NT2/D1 (cell line): Measurements from ENCODE around the gene OR52E4.

Experiments used
- DNase-seq: peaks from one replicate; pipeline ENCODE4 v3.0.0-alpha.2; 2011; ENCODE audit warnings: low read depth, low spot score
- H3K27me3 ChIP-seq: 2 replicates; pipeline ENCODE4 v1.6.0; 2011; ENCODE audit warnings: mild to moderate bottlenecking; ENCODE audit not compliant: insufficient read length, insufficient read depth
- H3K36me3 ChIP-seq: 2 replicates; pipeline ENCODE4 v1.6.1; 2011; ENCODE audit warnings: mild to moderate bottlenecking, low read length, mixed read lengths; ENCODE audit not compliant: insufficient read depth, insufficient read length
- H3K4me1 ChIP-seq: 2 replicates; pipeline ENCODE4 v1.5.1; 2011; ENCODE audit not compliant: insufficient read depth, insufficient read length
- H3K4me3 ChIP-seq: 2 replicates; pipeline ENCODE4 v1.5.1; 2011; ENCODE audit warnings: low read depth; ENCODE audit not compliant: insufficient read length
- H3K9ac ChIP-seq: 2 replicates; pipeline ENCODE4 v1.6.0; 2011; ENCODE audit warnings: low read depth; ENCODE audit not compliant: insufficient read length
- H3K9me3 ChIP-seq: 2 replicates; pipeline ENCODE4 v1.5.1; 2011; ENCODE audit warnings: mild to moderate bottlenecking, low read length; ENCODE audit not compliant: insufficient read depth
- SUZ12 ChIP-seq: IDR thresholded peaks from 2 replicates; pipeline ENCODE4 v1.6.1; 2011; ENCODE audit not compliant: insufficient read length, insufficient read depth; ENCODE audit errors: extremely low read depth
- YY1 ChIP-seq: IDR thresholded peaks from 2 replicates; pipeline ENCODE4 v1.6.1; 2011; ENCODE audit not compliant: insufficient read length, insufficient read depth
- ZNF274 ChIP-seq: IDR thresholded peaks from 2 replicates; pipeline ENCODE4 v1.6.1; 2011; ENCODE audit warnings: mild to moderate bottlenecking, low read depth, low read length

OR52E4 gene

GRCh38 chr11:5928811-5929210, 48.4 kb downstream of the OR52E4 start:
- no peaks in the 10 kb centered on the region for H3K27me3 ChIP-seq
- H3K9ac ChIP-seq, result no peak overlapping the region
- no peaks in the 10 kb centered on the region for H3K4me1 ChIP-seq
- H3K4me3 ChIP-seq, result no peak overlapping the region
- TF ChIP-seq SUZ12 (no peak), YY1 (no peak), ZNF274 (no peak)
- no peak for DNase-seq
- no peaks in the 10 kb centered on the region for H3K36me3 ChIP-seq
- H3K9me3 ChIP-seq, result peaks cover 4% of the 10 kb centered on the region; the same call in 1 of the 2 replicates

- H3K36me3 ChIP-seq, result no peaks in the 10 kb centered on the region
- DNase-seq, result no peak
- TF ChIP-seq SUZ12 (no peak), YY1 (no peak), ZNF274 (no peak)
- H3K4me3 ChIP-seq, result no peak overlapping the region
- H3K27me3 ChIP-seq, result no peaks in the 10 kb centered on the region
- H3K4me1 ChIP-seq, result no peaks in the 10 kb centered on the region
- no peak overlapping the region for H3K9ac ChIP-seq
- peaks cover 4% of the 10 kb centered on the region; the same call in 1 of the 2 replicates for H3K9me3 ChIP-seq
Measured at GRCh38 chr11:5929571-5930368, 49.3 kb downstream of the OR52E4 start.

- DNase-seq, result no peak
- Histone ChIP-seq H3K4me3 (no peak overlapping the region), H3K9ac (no peak overlapping the region), H3K9me3 (peaks cover 4% of the 10 kb centered on the region; the same call in 1 of the 2 replicates), H3K36me3 (no peaks in the 10 kb centered on the region), H3K27me3 (no peaks in the 10 kb centered on the region), H3K4me1 (no peaks in the 10 kb centered on the region)
- TF ChIP-seq SUZ12 (no peak), ZNF274 (no peak), YY1 (no peak)
Measured at GRCh38 chr11:5930614-5931013, 50.2 kb downstream of the OR52E4 start.

GRCh38 chr11:5931061-5931460, 50.6 kb downstream of the OR52E4 start:
- H3K27me3 ChIP-seq, result no peaks in the 10 kb centered on the region
- TF ChIP-seq ZNF274 (no peak), YY1 (no peak), SUZ12 (no peak)
- no peak overlapping the region for H3K9ac ChIP-seq
- H3K4me1 ChIP-seq, result no peaks in the 10 kb centered on the region
- H3K9me3 ChIP-seq, result peaks cover 4% of the 10 kb centered on the region; the same call in 1 of the 2 replicates
- no peak overlapping the region for H3K4me3 ChIP-seq
- no peaks in the 10 kb centered on the region for H3K36me3 ChIP-seq
- DNase-seq, result no peak

GRCh38 chr11:5932671-5933070, 52.2 kb downstream of the OR52E4 start:
- H3K27me3 ChIP-seq, result no peaks in the 10 kb centered on the region
- no peaks in the 10 kb centered on the region for H3K36me3 ChIP-seq
- H3K9me3 ChIP-seq, result peaks cover 4% of the 10 kb centered on the region; the same call in 1 of the 2 replicates
- TF ChIP-seq SUZ12, result no peak
- TF ChIP-seq ZNF274, result no peak
- no peak for DNase-seq
- H3K4me1 ChIP-seq, result no peaks in the 10 kb centered on the region
- no peak overlapping the region for H3K4me3 ChIP-seq
- H3K9ac ChIP-seq, result no peak overlapping the region

GRCh38 chr11:5933116-5933515, 52.7 kb downstream of the OR52E4 start:
- TF ChIP-seq ZNF274, result no peak
- TF ChIP-seq SUZ12, result no peak
- TF ChIP-seq YY1, result no peak
- no peak for DNase-seq
- no peaks in the 10 kb centered on the region for H3K4me1 ChIP-seq
- no peak overlapping the region for H3K4me3 ChIP-seq
- H3K36me3 ChIP-seq, result no peaks in the 10 kb centered on the region
- H3K9ac ChIP-seq, result no peak overlapping the region
- H3K9me3 ChIP-seq, result peaks cover 4% of the 10 kb centered on the region; the same call in 1 of the 2 replicates
- H3K27me3 ChIP-seq, result no peaks in the 10 kb centered on the region
